HepG2 (cell line): Measurements from ENCODE around the gene SRXN1. TPM values are rescaled to one million over a fixed set of nuclear protein-coding genes. Genes with fewer than 3 reads are reported as not detected.

Source experiments
- ATF4 ChIP-seq, 2 experiments: fragments of 450-650 bp in 1 of 2; sonication (generic) in 1 of 2; formaldehyde crosslinking; IDR thresholded peaks; 2 replicates each; pipeline versions ENCODE4 v1.5.0 to v1.8.0; 2020 to 2022; ENCODE audit warnings: mild to moderate bottlenecking in 1 of 2, missing genetic modification reagents in 1 of 2
- CREB1 ChIP-seq, 2 experiments: fragments of 450-650 bp in 1 of 2; IDR thresholded peaks; 2 replicates each; pipeline ENCODE4 v1.6.1; 2016 to 2017; ENCODE audit warnings: control low read depth in 1 of 2, mild to moderate bottlenecking in 1 of 2, missing compliant biosample characterization in 1 of 2, missing genetic modification characterization in 1 of 2
- ELF4 ChIP-seq: sonication (generic); formaldehyde crosslinking; IDR thresholded peaks from 2 replicates; pipeline ENCODE4 v1.5.0; 2020; ENCODE audit warnings: missing genetic modification reagents, mild to moderate bottlenecking, moderate library complexity, borderline replicate concordance
- GRHL1 ChIP-seq: sonication (generic); formaldehyde crosslinking; conservative IDR thresholded peaks from 2 replicates; pipeline ENCODE4 v1.8.0; 2022; ENCODE audit warnings: missing genetic modification reagents
- GTF2F1 ChIP-seq: fragments of 150-350 bp; IDR thresholded peaks from 2 replicates; pipeline ENCODE4 v1.6.1; 2014; ENCODE audit warnings: low read length
- KDM4B ChIP-seq: sonication (generic); formaldehyde crosslinking; IDR thresholded peaks from 2 replicates; pipeline ENCODE4 v1.4.0; 2020; ENCODE audit warnings: missing genetic modification reagents
- LCORL ChIP-seq, 2 experiments: fragments of 450-650 bp in 1 of 2; sonication (generic) in 1 of 2; formaldehyde crosslinking in 1 of 2; IDR thresholded peaks; 2 replicates each; pipeline versions ENCODE4 v1.5.0 to v1.6.1; 2017 to 2020; ENCODE audit warnings: antibody characterized with exemption in 1 of 2, missing genetic modification reagents in 1 of 2
- MIER3 ChIP-seq: IDR thresholded peaks from 2 replicates; pipeline ENCODE4 v1.6.1; 2016; ENCODE audit warnings: missing compliant biosample characterization, borderline replicate concordance
- MNT ChIP-seq: fragments of 450-650 bp; IDR thresholded peaks from 2 replicates; pipeline ENCODE4 v1.6.1; 2016
- MXD4 ChIP-seq: IDR thresholded peaks from 2 replicates; pipeline ENCODE4 v1.6.1; 2016; ENCODE audit warnings: mild to moderate bottlenecking, missing biosample characterization, missing genetic modification reagents
- NBN ChIP-seq: fragments of 450-650 bp; conservative IDR thresholded peaks from 2 replicates; pipeline ENCODE4 v1.6.1; 2017
- NCOA5 ChIP-seq: sonication (generic); formaldehyde crosslinking; IDR thresholded peaks from 2 replicates; pipeline ENCODE4 v1.4.0; 2020; ENCODE audit warnings: missing genetic modification reagents
- TSC22D2 ChIP-seq: sonication (generic); formaldehyde crosslinking; IDR thresholded peaks from 2 replicates; pipeline ENCODE4 v1.5.1; 2020; ENCODE audit warnings: missing genetic modification reagents, mild to moderate bottlenecking, borderline replicate concordance
- ZNF44 ChIP-seq: sonication (generic); formaldehyde crosslinking; IDR thresholded peaks from 2 replicates; pipeline ENCODE4 v1.5.1; 2020; ENCODE audit warnings: mild to moderate bottlenecking, missing genetic modification reagents
- ZNF558 ChIP-seq: sonication (generic); formaldehyde crosslinking; IDR thresholded peaks from 2 replicates; pipeline ENCODE4 v1.9.0; 2022; ENCODE audit warnings: mild to moderate bottlenecking, missing genetic modification reagents, borderline replicate concordance
- ZNF574 ChIP-seq: sonication (generic); formaldehyde crosslinking; IDR thresholded peaks from 2 replicates; pipeline ENCODE4 v1.4.0; 2020; ENCODE audit warnings: missing genetic modification reagents
- ZNF616 ChIP-seq: sonication (generic); formaldehyde crosslinking; IDR thresholded peaks from 2 replicates; pipeline ENCODE4 v1.5.0; 2020; ENCODE audit warnings: low read depth, mild to moderate bottlenecking, missing genetic modification reagents
- ZNF704 ChIP-seq: sonication (generic); formaldehyde crosslinking; IDR thresholded peaks from 2 replicates; pipeline ENCODE4 v1.8.1; 2023; ENCODE audit warnings: mild to moderate bottlenecking, inconsistent platforms, moderate library complexity, missing genetic modification reagents, borderline replicate concordance
- ZNF780A ChIP-seq: sonication (generic); formaldehyde crosslinking; IDR thresholded peaks from 2 replicates; pipeline ENCODE4 v1.8.0; 2022; ENCODE audit warnings: mild to moderate bottlenecking, missing genetic modification reagents, moderate library complexity
- polyA plus RNA-seq, 8 experiments: library from polyadenylated mRNA; depleted of rRNA in 3 of 8; stranded (reverse) in 7 of 8; unstranded in 1 of 8; fragments of >200 nt; fragmentation: Illumina TruSeq in 4 of 8; extraction: Trizol in 4 of 8; gene quantifications; 2 replicates each; pipeline versions ENCODE4 v1.2.1 to v1.2.3, GENCODE V29; 2011 to 2016; ENCODE audit warnings: low read depth in 4 of 8, missing spikeins in 1 of 8, mixed read lengths in 1 of 8; ENCODE audit not compliant: insufficient read depth in 1 of 8
- total RNA-seq, 5 experiments: library from RNA; depleted of rRNA; stranded (reverse); fragments of >200 nt; fragmentation: Illumina TruSeq; extraction: Trizol; gene quantifications; 2 replicates each; pipeline ENCODE4 v1.2.3, GENCODE V29; 2016; ENCODE audit warnings: low read depth in 1 of 5

SRXN1 gene
- total and polyA plus RNA-seq, 2 of the 13 experiments (the other 11 are each of a cell fraction or from before 2014, with no cell fraction given) = 29.9 to 87.7 TPM

GRCh38 chr20:651713-652614, 1.0 kb downstream of the SRXN1 start (continued):
- no peak for TF ChIP-seq LCORL (IDR thresholded peaks at IDR 0.05)
- peak; percentile 41; the same call in 1 of the 2 replicates for TF ChIP-seq LCORL (CRISPR knock-in tag; IDR thresholded peaks at IDR 0.05)
- TF ChIP-seq TSC22D2 (CRISPR knock-in tag) = no peak
- no peak for TF ChIP-seq ZNF780A (CRISPR knock-in tag)
- 0 out of 2 replicates have a peak, but pooled peaks have one; percentile 7 for TF ChIP-seq MIER3 (CRISPR knock-in tag)
- TF ChIP-seq ZNF44 = no peak
- no peak for TF ChIP-seq ZNF574 (CRISPR knock-in tag)
- TF ChIP-seq NCOA5 (CRISPR knock-in tag) = no peak
- TF ChIP-seq ZNF616 = no peak
- no peak for TF ChIP-seq CREB1 (IDR thresholded peaks at IDR 0.05)
- no peak for TF ChIP-seq CREB1 (CRISPR knock-in tag; IDR thresholded peaks at IDR 0.05)
- TF ChIP-seq MXD4 (CRISPR knock-in tag) = 0 out of 2 replicates have a peak, but pooled peaks have one; percentile 23
- peak; percentile 77; the same call in 1 of the 2 replicates for TF ChIP-seq ZNF704 (CRISPR knock-in tag)
- TF ChIP-seq ELF4 = no peak
- TF ChIP-seq GTF2F1 = no peak
- no peak for TF ChIP-seq ZNF558
- no peak for TF ChIP-seq KDM4B (CRISPR knock-in tag)
- TF ChIP-seq ATF4 (CRISPR knock-in tag; IDR thresholded peaks at IDR 0.05) = no peak
- no peak for TF ChIP-seq GRHL1
- TF ChIP-seq MNT = no peak
- TF ChIP-seq NBN = no peak
